Retinal pigment epithelial cell (primary cell): ENCODE data around the gene AGAP1.

Experiments
- DNase-seq: peaks from one replicate; pipeline ENCODE4 v3.0.0-alpha.2; 2010; ENCODE audit warnings: low read depth
- H3K4me3 ChIP-seq: 2 replicates; pipeline ENCODE4 v1.5.1; 2011; ENCODE audit warnings: mild to moderate bottlenecking, low read length, control low read depth, moderate library complexity
- CTCF ChIP-seq: conservative IDR thresholded peaks from 2 replicates; pipeline ENCODE4 v1.5.1; 2011; ENCODE audit warnings: low read depth, low read length, control low read depth, inconsistent platforms

Gene AGAP1

GRCh38 chr2:235495373-235496238 is 1.8 kb downstream of the AGAP1 start:
- no peak for DNase-seq
- peak overlapping the region; percentile 56 for H3K4me3 ChIP-seq
- no peak for TF ChIP-seq CTCF

- no peak for TF ChIP-seq CTCF
- DNase-seq = no peak
- H3K4me3 ChIP-seq = no peak overlapping the region
Measured at GRCh38 chr2:235496239-235496621, 2.4 kb downstream of the AGAP1 start.

- no peak for TF ChIP-seq CTCF
- no peak overlapping the region for H3K4me3 ChIP-seq
- no peak for DNase-seq
Measured at GRCh38 chr2:235497096-235497495, 3.3 kb downstream of the AGAP1 start.

GRCh38 chr2:235498541-235498940 is 4.7 kb downstream of the AGAP1 start:
- H3K4me3 ChIP-seq = no peak overlapping the region
- peak; percentile 51 for TF ChIP-seq CTCF
- no peak for DNase-seq

GRCh38 chr2:235498946-235499812 is 5.3 kb downstream of the AGAP1 start:
- TF ChIP-seq CTCF = no peak
- H3K4me3 ChIP-seq = no peak overlapping the region
- no peak for DNase-seq

- TF ChIP-seq CTCF = no peak
- DNase-seq = no peak
- H3K4me3 ChIP-seq = no peak overlapping the region
Measured at GRCh38 chr2:235500110-235500760, 6.4 kb downstream of the AGAP1 start.
